Stomach smooth muscle (tissue), 2 donors: ENCODE data around the gene STAG3.
"Not testable (repeated sequence)": the region's sequence is repeated elsewhere in the genome, so short reads cannot be mapped to it uniquely, and the experiment has no call there.

Source experiments
- H3K27ac ChIP-seq: one replicate; pipeline ENCODE4 v1.7.0; 2013; ENCODE audit warnings: mild to moderate bottlenecking, low read length, inconsistent platforms
- H3K27me3 ChIP-seq, 2 donors: one replicate each; pipeline ENCODE4 v1.7.0; 2013; ENCODE audit warnings: low read length in 2 of 2; ENCODE audit not compliant: insufficient read depth in 2 of 2, control insufficient read depth in 1 of 2
- H3K36me3 ChIP-seq, 2 donors: one replicate each; pipeline ENCODE4 v1.7.0; 2013; ENCODE audit warnings: low read length in 2 of 2; ENCODE audit not compliant: control insufficient read depth in 2 of 2, insufficient read depth in 2 of 2
- H3K4me1 ChIP-seq: one replicate; pipeline ENCODE4 v1.7.0; 2013; ENCODE audit warnings: low read length; ENCODE audit not compliant: control insufficient read depth, insufficient read depth
- H3K4me3 ChIP-seq, 2 donors: one replicate each; pipeline ENCODE4 v1.7.0; 2013; ENCODE audit warnings: low read length in 2 of 2
- H3K9ac ChIP-seq, 2 donors: one replicate each; pipeline ENCODE4 v1.7.0; 2013; ENCODE audit warnings: low read length in 2 of 2, mild to moderate bottlenecking in 1 of 2
- H3K9me3 ChIP-seq, 2 donors: one replicate each; pipeline ENCODE4 v1.7.0; 2013; ENCODE audit warnings: low read length in 2 of 2; ENCODE audit not compliant: control insufficient read depth in 2 of 2
- donor health status: healthy.
- donor health status: Pancreatic carcinoma.

STAG3 gene

DNA sequence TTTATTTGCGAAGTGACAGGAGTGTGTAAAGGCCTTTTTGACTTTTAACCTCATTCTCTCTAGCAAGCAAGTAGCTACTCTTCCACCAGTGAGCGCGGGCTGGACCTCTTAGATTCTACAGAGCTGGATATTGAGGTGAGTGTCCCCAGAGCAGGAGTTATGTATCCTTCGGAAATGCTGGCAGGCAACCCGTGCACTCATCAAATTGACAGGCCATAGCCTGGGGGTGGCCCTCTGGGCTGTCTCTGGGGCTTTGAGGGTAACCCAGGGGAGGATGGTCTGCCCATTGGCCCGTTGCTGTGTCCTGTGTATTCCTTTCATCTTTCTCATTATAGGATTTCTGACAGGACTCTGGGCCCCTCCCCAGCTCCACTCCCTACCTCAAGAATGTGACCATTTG, 36.0 kb downstream of the STAG3 start:
- no peaks in the 10 kb centered on the region for H3K9me3 ChIP-seq
- H3K36me3 ChIP-seq: no peaks in the 10 kb centered on the region
- H3K9ac ChIP-seq: no peak overlapping the region
- H3K4me1 ChIP-seq: peaks cover 5% of the 10 kb centered on the region
- H3K4me3 ChIP-seq: no peak overlapping the region
- H3K27ac ChIP-seq: no peak overlapping the region
- H3K27me3 ChIP-seq: no peaks in the 10 kb centered on the region

DNA sequence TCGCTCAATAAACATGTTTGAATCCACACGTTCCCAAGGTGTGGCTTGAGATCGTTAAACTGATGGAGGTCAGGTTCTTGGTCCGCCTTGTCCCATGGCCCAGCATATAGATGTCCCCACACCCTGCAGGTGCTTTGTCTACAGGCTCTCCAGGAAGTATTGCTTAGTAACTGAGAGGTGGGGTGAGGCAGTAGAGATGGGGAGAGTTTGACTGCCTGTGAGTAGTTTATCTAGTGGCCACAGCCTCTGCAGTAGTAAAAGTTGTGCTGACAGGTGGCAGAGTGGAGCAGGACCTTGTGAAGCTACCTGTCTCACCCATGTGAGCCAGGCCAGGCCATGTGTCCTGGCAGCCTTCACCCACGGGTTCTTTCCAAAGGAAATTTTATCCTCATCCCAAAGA, 36.6 kb downstream of the STAG3 start:
- H3K36me3 ChIP-seq, H3K9ac ChIP-seq, H3K4me3 ChIP-seq, H3K9me3 ChIP-seq, H3K27me3 ChIP-seq, H3K4me1 ChIP-seq, H3K27ac ChIP-seq: not testable (repeated sequence)

DNA sequence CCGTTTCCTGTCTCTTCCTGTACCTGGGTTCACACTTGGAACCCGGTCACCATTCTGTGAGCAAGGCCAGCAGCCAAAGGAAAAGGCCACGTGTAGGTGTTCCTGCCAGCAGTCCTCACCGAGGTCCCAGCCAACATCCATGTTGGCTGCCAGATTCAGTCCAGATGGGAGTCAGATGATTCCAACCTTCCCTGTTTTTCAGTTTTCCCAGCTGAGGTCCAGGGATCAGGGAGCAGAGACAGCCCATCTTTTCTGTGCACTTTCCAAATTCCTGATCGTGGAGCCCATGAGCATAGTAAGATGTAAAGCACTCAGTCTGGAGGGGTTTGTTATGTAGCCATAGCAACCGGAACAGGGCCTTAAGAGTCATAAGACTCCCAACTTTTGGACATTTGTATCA, 38.2 kb downstream of the STAG3 start:
- no peak overlapping the region for H3K4me3 ChIP-seq
- peaks cover 5% of the 10 kb centered on the region for H3K4me1 ChIP-seq
- no peak overlapping the region for H3K9ac ChIP-seq
- no peaks in the 10 kb centered on the region for H3K9me3 ChIP-seq
- no peak overlapping the region for H3K27ac ChIP-seq
- no peaks in the 10 kb centered on the region for H3K36me3 ChIP-seq
- no peaks in the 10 kb centered on the region for H3K27me3 ChIP-seq

DNA sequence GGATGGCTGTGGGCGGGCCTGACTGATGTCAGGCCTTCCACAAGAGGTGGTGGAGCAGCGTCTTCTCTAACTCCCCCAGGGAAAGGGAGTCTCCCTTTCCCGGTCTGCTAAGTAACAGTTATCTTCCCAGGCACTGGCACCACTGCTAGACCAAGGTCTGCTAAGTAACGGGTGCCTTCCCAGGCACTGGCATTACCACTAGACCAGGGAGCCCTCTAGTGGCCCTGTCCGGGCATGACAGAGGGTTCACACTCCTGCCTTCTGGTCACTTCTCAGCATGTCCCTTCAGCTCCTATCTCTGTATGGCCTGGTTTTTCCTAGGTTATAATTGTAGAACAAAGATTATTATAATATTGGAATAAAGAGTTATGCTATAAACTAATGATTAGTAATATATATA, 40.2 kb downstream of the STAG3 start:
- H3K27me3 ChIP-seq, H3K27ac ChIP-seq, H3K9me3 ChIP-seq, H3K9ac ChIP-seq, H3K4me1 ChIP-seq, H3K36me3 ChIP-seq, H3K4me3 ChIP-seq: not testable (repeated sequence)

DNA sequence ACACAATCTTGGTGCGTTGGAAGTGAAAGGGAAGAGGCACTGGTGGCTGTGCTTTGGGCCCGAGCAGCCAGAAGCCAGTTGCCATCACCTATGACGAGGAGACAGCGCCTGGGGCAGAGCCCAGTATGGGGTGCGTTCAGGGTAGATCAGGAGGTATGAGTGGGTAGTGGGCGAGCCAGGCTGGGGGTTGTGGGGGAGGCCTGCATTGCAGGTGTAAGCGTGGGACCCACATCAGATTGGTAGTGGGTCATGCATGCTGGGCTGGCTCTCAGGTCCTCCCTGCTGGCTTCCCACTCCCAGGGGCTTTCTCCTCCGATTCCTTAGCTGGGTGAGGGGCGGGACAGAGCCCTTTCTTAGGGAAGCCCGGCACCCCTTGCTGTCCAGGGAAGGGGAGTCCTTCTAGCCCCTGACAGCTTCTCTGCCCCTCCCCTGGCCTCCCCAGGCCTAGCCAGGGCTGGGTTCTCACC, 41.6 kb downstream of the STAG3 start:
- H3K9me3 ChIP-seq: no peaks in the 10 kb centered on the region
- peaks cover 5% of the 10 kb centered on the region for H3K4me1 ChIP-seq
- no peak overlapping the region for H3K9ac ChIP-seq
- no peak overlapping the region for H3K27ac ChIP-seq
- H3K36me3 ChIP-seq: peaks cover 0 to 6% of the 10 kb centered on the region in 2 donors
- H3K27me3 ChIP-seq: no peaks in the 10 kb centered on the region
- H3K4me3 ChIP-seq: no peak overlapping the region

DNA sequence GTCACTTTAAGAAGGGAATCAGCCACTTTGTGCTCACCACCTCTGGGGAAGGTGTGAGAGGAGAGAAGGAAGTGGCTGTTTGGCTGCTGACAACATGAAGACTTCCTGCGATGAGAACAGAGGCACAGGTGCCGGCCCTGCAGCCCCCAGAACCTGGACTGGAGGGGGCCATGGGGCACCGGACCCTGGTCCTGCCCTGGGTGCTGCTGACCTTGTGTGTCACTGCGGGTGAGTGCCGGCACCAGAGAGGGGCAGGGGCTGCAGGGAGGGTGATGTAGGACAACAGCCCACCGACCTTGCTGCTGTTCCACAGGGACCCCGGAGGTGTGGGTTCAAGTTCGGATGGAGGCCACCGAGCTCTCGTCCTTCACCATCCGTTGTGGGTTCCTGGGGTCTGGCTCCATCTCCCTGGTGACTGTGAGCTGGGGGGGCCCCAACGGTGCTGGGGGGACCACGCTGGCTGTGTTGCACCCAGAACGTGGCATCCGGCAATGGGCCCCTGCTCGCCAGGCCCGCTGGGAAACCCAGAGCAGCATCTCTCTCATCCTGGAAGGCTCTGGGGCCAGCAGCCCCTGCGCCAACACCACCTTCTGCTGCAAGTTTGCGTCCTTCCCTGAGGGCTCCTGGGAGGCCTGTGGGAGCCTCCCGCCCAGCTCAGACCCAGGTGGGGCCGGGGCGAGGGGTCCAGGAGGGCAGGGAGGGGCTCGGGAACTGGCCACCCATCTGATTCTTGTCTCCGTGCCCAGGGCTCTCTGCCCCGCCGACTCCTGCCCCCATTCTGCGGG, 42.3 kb downstream of the STAG3 start, which contains the start of gene PVRIG:
TSS of gene PVRIG (plus strand) at position 149 of the 785 bp plus-strand sequence. CDS start at position 171, 22 bp downstream.
- H3K9me3 ChIP-seq, H3K4me1 ChIP-seq, H3K36me3 ChIP-seq, H3K4me3 ChIP-seq, H3K27ac ChIP-seq, H3K27me3 ChIP-seq, H3K9ac ChIP-seq: not testable (repeated sequence)

DNA sequence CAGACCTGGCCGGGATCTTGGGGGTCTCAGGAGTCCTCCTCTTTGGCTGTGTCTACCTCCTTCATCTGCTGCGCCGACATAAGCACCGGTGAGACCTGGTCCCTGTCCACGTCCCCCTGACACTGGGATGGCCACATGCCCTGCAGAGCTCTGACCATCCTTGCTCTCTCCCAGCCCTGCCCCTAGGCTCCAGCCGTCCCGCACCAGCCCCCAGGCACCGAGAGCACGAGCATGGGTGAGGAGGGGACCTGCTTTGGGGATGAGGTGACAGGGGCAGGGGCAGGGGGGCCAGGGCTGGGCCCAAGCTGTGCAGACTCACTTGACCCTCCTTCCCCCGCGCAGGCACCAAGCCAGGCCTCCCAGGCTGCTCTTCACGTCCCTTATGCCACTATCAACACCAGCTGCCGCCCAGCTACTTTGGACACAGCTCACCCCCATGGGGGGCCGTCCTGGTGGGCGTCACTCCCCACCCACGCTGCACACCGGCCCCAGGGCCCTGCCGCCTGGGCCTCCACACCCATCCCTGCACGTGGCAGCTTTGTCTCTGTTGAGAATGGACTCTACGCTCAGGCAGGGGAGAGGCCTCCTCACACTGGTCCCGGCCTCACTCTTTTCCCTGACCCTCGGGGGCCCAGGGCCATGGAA, 43.0 kb downstream of the STAG3 start:
- Histone ChIP-seq H3K36me3 (peaks cover 0 to 8% of the 10 kb centered on the region in 2 donors), H3K27ac (no peak overlapping the region), H3K4me3 (no peak overlapping the region), H3K9ac (no peak overlapping the region), H3K27me3 (no peaks in the 10 kb centered on the region), H3K4me1 (peaks cover 4% of the 10 kb centered on the region), H3K9me3 (no peaks in the 10 kb centered on the region)

DNA sequence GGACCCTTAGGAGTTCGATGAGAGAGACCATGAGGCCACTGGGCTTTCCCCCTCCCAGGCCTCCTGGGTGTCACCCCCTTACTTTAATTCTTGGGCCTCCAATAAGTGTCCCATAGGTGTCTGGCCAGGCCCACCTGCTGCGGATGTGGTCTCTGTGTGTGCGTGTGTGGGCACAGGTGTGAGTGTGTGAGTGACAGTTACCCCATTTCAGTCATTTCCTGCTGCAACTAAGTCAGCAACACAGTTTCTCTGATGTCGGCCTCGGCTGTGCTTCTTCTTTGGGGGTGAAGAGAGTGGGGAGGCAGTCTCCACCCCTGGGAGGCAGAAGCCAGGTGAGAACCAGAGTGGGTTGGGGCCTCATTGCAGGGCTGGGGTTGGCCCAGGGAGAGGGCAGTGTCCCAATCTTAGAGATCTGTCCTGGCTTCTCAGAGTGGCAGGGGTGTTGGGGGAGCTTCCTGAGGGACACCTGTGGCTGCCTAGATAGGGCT, 43.6 kb downstream of the STAG3 start:
- H3K4me1 ChIP-seq: no peaks in the 10 kb centered on the region
- peaks cover 0 to 8% of the 10 kb centered on the region in 2 donors for H3K36me3 ChIP-seq
- no peaks in the 10 kb centered on the region for H3K27me3 ChIP-seq
- H3K9ac ChIP-seq: no peak overlapping the region
- no peaks in the 10 kb centered on the region for H3K9me3 ChIP-seq
- H3K4me3 ChIP-seq: no peak overlapping the region
- no peak overlapping the region for H3K27ac ChIP-seq

DNA sequence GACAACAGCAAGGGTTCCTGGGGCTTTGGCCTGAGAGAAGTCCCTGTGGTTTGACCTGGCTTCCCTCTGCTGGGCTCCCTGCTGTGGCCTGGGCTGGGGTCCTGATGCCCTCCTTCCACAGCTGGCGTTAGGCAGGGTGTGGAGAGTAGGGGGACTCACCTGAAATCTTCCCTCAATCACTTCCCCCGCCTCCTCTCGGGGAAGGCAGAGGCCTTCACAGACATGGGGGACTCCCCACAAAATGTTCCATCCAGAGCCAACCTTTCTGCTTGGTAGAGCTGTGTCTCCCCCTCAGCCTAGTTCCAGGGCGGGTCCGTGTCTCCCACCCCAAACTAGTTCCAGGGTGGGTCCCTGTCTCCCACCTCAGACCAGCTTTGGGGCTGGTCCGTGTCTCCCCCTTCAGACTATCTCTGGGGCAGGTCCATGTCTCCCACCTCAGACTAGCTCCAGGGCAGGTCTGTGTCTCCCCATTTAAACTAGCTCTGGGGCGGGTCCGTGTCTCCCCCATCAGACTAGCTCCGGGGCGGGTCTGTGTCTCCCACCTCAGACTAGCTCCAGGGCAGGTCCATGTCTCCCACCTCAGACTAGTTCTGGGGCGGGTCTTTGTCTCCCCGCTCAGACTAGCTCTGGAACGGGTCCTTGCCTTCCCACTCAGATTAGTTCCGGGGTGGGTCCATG, 44.2 kb downstream of the STAG3 start:
- H3K4me1 ChIP-seq: no peaks in the 10 kb centered on the region
- no peaks in the 10 kb centered on the region for H3K27me3 ChIP-seq
- H3K4me3 ChIP-seq: no peak overlapping the region
- no peaks in the 10 kb centered on the region for H3K9me3 ChIP-seq
- no peak overlapping the region for H3K27ac ChIP-seq
- H3K9ac ChIP-seq: no peak overlapping the region
- H3K36me3 ChIP-seq: peaks cover 0 to 8% of the 10 kb centered on the region in 2 donors

DNA sequence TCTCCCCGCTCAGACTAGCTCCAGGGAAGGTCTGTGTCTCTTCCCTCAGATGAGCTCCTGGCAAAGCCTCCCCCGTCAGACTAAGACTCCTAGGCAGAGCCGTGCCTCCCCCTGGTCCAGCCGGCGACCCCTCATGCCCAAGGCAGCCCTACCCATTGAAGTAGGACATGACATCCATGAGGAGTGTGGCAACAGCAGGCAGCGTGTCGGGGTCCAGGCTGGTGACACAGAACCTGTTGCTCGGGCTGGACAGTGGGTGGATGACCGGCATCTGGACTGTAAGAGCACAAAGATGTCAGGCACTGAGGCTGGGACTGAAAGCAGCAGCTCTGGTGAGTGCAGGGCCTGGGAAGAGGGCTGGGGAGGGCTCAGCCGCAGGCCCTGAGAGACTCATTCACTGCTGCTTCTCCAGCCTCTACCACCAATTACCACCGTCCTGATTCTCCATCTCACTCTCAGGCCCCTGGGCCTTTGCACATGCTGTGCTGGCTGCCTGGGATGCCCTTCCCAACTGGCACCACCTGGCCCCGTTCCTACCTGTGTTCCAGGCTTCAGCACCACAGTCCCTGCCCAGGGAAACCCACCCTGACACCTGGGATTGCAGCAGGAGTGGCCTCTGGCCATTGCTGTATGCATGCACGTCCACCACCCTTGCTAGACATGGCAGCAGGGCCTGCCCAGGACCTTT, 44.9 kb downstream of the STAG3 start:
- H3K9ac ChIP-seq: no peak overlapping the region
- H3K4me1 ChIP-seq: no peaks in the 10 kb centered on the region
- H3K36me3 ChIP-seq: peaks cover 0 to 8% of the 10 kb centered on the region in 2 donors
- no peak overlapping the region for H3K4me3 ChIP-seq
- H3K27ac ChIP-seq: no peak overlapping the region
- no peaks in the 10 kb centered on the region for H3K9me3 ChIP-seq
- H3K27me3 ChIP-seq: no peaks in the 10 kb centered on the region
